Cortex of kidney (tissue), 1 donor: ENCODE results near the gene CDAN1.

Source experiments
- DNase-seq: peaks from one replicate; lab custom pipeline; 2025; lab: John Stamatoyannopoulos, UW

CDAN1 gene

GRCh38 chr15:42733027-42733426 lies 3.9 kb downstream of the CDAN1 start:
- DNase-seq, result no peak

- no peak for DNase-seq
Observed at GRCh38 chr15:42732095-42732827, 4.7 kb downstream of the CDAN1 start.

GRCh38 chr15:42731461-42731860 lies 5.5 kb downstream of the CDAN1 start:
- DNase-seq, result no peak

GRCh38 chr15:42730536-42730935 lies 6.4 kb downstream of the CDAN1 start:
- no peak for DNase-seq

GRCh38 chr15:42730135-42730534 lies 6.8 kb downstream of the CDAN1 start:
- no peak for DNase-seq

- DNase-seq, result no peak
Observed at GRCh38 chr15:42729409-42729808, 7.5 kb downstream of the CDAN1 start.

GRCh38 chr15:42728972-42729371 lies 8.0 kb downstream of the CDAN1 start:
- no peak for DNase-seq

GRCh38 chr15:42728560-42728959 lies 8.4 kb downstream of the CDAN1 start:
- no peak for DNase-seq

- DNase-seq, result no peak
Observed at GRCh38 chr15:42727750-42728381, 9.1 kb downstream of the CDAN1 start.

- DNase-seq, result no peak
Observed at GRCh38 chr15:42726114-42726513, 10.8 kb downstream of the CDAN1 start.

- DNase-seq, result no peak
Observed at GRCh38 chr15:42725331-42725903, 11.5 kb downstream of the CDAN1 start.

- no peak for DNase-seq
Observed at GRCh38 chr15:42724276-42724675, 12.7 kb downstream of the CDAN1 start.

GRCh38 chr15:42723068-42723467 lies 13.9 kb downstream of the CDAN1 start:
- no peak for DNase-seq

- DNase-seq, result no peak
Observed at GRCh38 chr15:42721916-42722315, 15.0 kb downstream of the CDAN1 start.

GRCh38 chr15:42721016-42721415 lies 15.9 kb downstream of the CDAN1 start:
- no peak for DNase-seq

- DNase-seq, result no peak
Observed at GRCh38 chr15:42720071-42720470, 16.9 kb downstream of the CDAN1 start.

- no peak for DNase-seq
Observed at GRCh38 chr15:42719043-42719442, 17.9 kb downstream of the CDAN1 start.

- DNase-seq, result no peak
Observed at GRCh38 chr15:42716626-42717025, 20.3 kb downstream of the CDAN1 start.

GRCh38 chr15:42716125-42716524 lies 20.8 kb downstream of the CDAN1 start:
- DNase-seq, result no peak

GRCh38 chr15:42712584-42712983 lies 24.3 kb downstream of the CDAN1 start:
- DNase-seq, result no peak

- no peak for DNase-seq
Observed at GRCh38 chr15:42711746-42712145, 25.2 kb downstream of the CDAN1 start.

- no peak for DNase-seq
Observed at GRCh38 chr15:42710662-42711061, 26.3 kb downstream of the CDAN1 start.

GRCh38 chr15:42707873-42708544 lies 28.9 kb downstream of the CDAN1 start:
- DNase-seq, result no peak
